HG03280 (cell line): Measurements from ENCODE around the gene OR2M3.
A peak's percentile ranks its signal among the peaks of the same experiment; 100 is the strongest.
"Not testable (repeated sequence)": the region's sequence is repeated elsewhere in the genome, so short reads cannot be mapped to it uniquely, and the experiment has no call there.

Experiments used
- ATAC-seq: cut with Tn5 transposase; IDR thresholded peaks from one replicate; pipeline ENCODE4 v1.9.1; 2021; ENCODE audit warnings: mild to moderate bottlenecking, moderate library complexity; ENCODE audit not compliant: unreplicated experiment

OR2M3 gene

GRCh38 chr1:248196965-248197364 lies at the start of gene OR2M3:
TSS of gene OR2M3 (plus strand) at chr1:248197265. CDS start at chr1:248203068, 5,803 bp downstream.
- no peak for ATAC-seq

GRCh38 chr1:248152056-248152827 lies 44.8 kb upstream of the OR2M3 start:
- no peak for ATAC-seq

GRCh38 chr1:248155927-248156326 lies 41.1 kb upstream of the OR2M3 start:
- no peak for ATAC-seq

- no peak for ATAC-seq
Measured at GRCh38 chr1:248158758-248159157, 38.3 kb upstream of the OR2M3 start.

- ATAC-seq = no peak
Measured at GRCh38 chr1:248164031-248164430, 33.0 kb upstream of the OR2M3 start.

GRCh38 chr1:248165186-248165585 lies 31.9 kb upstream of the OR2M3 start:
- ATAC-seq = no peak

GRCh38 chr1:248174521-248174920 lies 22.5 kb upstream of the OR2M3 start, which contains the start of gene OR2M2:
TSS of gene OR2M2 (plus strand) at chr1:248174821. CDS start at chr1:248179986, 5,165 bp downstream.
- ATAC-seq = no peak

GRCh38 chr1:248183996-248184395 lies 13.1 kb upstream of the OR2M3 start:
- no peak for ATAC-seq

- no peak for ATAC-seq
Measured at GRCh38 chr1:248187363-248187762, 9.7 kb upstream of the OR2M3 start.

GRCh38 chr1:248189026-248189425 lies 8.0 kb upstream of the OR2M3 start:
- no peak for ATAC-seq

- no peak for ATAC-seq
Measured at GRCh38 chr1:248194117-248194516, 2.9 kb upstream of the OR2M3 start.

- no peak for ATAC-seq
Measured at GRCh38 chr1:248215880-248216279, 18.8 kb downstream of the OR2M3 start.

- no peak for ATAC-seq
Measured at GRCh38 chr1:248225537-248225936, 28.5 kb downstream of the OR2M3 start.

- ATAC-seq = no peak
Measured at GRCh38 chr1:248229360-248229908, 32.4 kb downstream of the OR2M3 start.

- no peak for ATAC-seq
Measured at GRCh38 chr1:248231117-248231516, 34.1 kb downstream of the OR2M3 start, which contains the start of gene OR2M4. TSS of gene OR2M4 (plus strand) at chr1:248231417. CDS start at chr1:248238929, 7,512 bp downstream.

- ATAC-seq = no peak
Measured at GRCh38 chr1:248239478-248239877, 42.4 kb downstream of the OR2M3 start.

GRCh38 chr1:248243204-248243603 lies 46.1 kb downstream of the OR2M3 start:
- ATAC-seq = peak; percentile 72

GRCh38 chr1:248259309-248259708 lies 62.2 kb downstream of the OR2M3 start:
- not testable (repeated sequence) for ATAC-seq
